GM18511 (cell line): Measurements from ENCODE around the gene NDUFS2.
"Not testable (repeated sequence)": the region's sequence is repeated elsewhere in the genome, so short reads cannot be mapped to it uniquely, and the experiment has no call there.

Experiments used
- ATAC-seq: cut with Tn5 transposase; IDR thresholded peaks from one replicate; pipeline ENCODE4 v1.9.1; 2021; ENCODE audit warnings: mild to moderate bottlenecking, moderate library complexity; ENCODE audit not compliant: unreplicated experiment

Gene NDUFS2

DNA sequence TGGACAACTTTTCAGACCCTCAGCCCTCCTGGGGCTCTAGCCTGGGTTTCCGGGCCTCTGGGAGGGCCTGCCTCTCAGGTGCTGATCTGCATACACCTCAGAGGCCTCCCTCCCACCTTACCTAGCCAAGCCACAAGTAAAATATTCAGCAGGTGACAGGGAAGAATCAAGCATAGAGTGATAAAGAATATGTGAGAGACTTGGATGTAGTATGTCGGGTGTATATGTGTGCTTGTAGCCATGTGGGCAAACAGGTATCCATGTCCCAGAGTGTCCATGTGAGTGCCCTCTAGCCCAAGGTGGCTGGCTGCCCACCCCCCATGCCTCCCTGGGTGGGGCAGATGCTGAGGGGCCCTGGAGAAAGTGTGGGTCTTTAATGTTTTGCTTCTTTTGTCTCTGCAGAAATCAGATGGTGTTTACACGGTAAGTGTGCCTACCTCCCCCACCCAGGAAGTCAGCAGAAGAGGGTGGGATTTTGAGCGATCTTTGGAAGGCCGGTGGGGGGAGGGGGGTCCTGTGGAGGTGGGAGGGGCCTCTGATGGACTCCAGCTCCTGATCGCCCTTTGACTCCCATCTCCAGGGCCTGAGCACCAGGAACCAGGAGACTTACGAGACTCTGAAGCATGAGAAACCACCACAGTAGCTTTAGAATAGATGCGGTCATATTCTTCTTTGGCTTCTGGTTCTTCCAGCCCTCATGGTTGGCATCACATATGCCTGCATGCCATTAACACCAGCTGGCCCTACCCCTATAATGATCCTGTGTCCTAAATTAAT, 16.3 kb downstream of the NDUFS2 start:
- ATAC-seq, result no peak

DNA sequence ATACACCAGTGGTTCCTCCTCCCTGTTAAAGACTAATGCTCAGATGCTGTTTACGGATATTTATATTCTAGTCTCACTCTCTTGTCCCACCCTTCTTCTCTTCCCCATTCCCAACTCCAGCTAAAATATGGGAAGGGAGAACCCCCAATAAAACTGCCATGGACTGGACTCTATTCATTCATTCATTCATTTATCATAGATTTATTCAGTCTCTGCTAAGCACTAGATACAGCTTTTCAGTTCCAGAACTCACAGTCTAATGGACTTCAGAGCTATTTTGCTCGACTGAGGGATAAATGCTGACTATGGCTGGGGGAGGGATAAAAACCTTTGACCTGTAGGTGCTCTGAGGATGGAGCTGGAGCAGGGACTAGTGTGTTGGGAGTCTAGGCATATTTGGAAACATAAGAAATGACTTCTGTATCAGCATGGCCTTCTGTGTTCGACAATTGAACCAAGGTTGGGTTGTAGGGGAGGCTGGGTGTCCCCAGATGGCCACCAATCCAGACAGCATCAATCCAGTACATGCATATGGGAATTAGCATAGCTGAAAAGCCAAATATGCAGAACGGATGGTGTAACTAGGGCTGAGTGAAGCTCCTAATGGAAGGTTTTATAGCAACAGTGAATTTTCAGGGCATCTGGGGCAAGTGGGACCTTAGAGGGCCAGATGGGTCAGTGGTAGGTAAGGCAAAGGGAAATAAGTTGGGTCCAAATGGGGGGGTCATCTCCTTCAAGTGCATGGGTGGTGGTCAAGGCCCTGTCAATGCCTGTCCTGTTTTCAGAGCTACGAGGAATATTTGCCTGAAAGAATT, 17.1 kb downstream of the NDUFS2 start:
- no peak for ATAC-seq

DNA sequence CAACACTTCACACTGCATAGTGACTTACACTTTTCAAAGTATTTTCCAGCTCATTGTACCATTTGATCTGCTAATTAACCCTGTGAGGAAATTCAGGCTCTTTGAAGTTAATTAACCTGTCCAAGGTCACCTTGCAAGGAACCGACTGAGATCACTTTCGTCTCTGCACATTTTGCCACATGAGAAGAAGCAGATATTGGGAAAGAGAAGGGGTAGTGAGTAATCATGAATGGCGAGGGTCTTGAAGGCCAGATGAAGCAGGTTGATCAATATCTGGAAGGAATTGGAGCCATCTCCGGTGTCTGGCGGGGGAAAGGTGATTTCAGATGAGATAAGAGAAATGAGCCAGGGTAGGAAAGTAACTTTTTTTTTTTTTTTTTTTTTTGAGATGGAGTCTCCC, 17.8 kb downstream of the NDUFS2 start:
- ATAC-seq, result no peak

DNA sequence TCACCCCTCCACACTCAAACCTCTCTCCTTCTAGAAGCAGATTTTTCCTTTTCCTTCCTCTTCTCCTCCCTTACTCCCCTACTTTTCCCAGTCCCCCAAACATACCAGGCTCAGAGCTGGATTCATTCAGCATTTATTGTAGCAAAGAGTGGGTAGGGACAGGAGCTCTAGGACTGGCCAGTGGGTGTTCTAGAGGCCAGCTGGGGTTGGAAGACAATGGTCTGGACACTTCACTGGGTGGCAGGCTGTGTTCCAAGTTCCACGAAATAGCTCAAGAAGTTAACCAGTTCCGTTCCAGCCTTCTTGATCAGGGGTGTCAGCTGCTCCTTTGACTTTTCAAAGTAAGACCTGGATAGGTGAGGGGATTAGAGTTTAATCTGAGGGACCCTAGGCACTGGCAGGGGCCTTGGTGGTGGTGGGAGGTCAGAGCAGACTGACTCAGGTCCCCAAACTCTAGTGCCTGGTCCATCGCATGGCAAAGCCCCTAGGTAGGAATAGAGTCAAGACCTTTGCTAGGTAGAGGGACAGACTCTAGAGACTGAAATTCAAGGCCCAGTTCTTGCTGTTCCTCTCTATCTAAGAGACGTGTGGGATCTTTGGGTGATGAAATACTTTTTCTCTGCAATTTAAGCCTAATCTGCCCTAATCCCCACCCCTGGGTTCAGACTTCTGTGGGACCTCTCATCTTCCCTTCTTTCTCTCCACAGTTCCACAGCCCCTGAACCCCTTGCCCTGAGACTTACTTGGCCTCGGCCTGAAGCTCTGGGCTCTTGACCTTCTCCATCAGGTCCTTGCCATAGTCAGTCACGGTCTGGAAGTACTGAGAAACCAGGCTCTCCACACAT, 20.2 kb downstream of the NDUFS2 start:
- ATAC-seq, result no peak

DNA sequence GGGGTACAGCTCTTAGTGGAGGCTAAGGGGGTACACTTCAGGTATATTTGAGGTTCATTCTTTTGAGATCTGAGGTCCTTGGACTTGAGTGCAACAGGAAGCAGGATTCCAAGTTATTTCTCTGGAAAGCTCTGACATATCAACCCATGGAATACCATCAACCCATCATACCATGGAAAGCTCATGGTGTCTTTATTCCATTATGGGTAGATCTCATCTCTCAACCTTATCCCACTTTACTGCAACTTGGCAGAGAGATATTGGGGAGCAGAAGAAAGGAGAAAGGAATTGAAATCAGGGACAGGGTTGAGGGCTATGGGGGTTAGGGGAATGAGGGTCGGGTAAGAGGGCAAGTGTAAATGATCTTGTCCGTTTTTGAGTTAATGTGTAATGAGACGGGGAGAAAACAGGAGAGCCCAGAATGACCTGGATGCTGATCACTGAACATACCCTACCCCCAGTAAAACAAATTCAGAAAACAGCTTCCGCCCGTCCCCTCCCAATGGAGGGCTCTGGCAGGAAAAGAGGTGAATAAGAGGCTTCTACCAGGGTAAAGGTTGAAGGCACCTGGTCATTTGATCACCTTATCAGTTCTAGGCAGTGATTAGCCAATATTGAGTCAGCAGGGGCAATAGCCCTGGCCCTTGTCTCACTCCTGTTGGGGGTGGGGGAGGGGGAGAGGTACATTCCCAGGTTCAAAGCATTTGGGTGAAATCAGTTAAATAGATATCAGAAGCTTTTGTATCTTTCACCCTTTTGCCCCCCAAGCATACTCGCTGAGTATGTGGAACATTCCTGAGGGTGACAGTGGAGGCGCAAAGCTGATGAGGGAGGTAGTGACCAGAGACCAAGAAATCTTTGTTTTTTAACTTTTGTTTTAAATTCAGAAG, 21.9 kb downstream of the NDUFS2 start:
- ATAC-seq, result no peak

DNA sequence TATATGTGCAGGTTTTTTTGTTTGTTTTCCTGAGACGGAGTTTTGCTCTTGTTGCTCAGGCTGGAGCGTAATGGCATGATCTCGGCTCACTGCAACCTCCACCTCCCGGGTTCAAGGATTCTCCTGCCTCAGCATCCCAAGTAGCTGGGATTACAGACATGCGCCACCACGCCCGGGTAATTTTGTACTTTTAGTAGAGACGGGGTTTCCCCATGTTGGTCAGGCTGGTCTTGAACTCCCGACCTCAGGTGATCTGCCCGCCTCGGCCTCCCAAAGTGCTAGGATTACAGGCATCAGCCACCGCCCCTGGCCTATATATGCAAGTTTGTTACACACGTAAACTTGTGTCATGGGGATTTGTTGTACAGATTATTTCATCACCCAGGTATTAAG, 22.5 kb downstream of the NDUFS2 start:
- not testable (repeated sequence) for ATAC-seq

DNA sequence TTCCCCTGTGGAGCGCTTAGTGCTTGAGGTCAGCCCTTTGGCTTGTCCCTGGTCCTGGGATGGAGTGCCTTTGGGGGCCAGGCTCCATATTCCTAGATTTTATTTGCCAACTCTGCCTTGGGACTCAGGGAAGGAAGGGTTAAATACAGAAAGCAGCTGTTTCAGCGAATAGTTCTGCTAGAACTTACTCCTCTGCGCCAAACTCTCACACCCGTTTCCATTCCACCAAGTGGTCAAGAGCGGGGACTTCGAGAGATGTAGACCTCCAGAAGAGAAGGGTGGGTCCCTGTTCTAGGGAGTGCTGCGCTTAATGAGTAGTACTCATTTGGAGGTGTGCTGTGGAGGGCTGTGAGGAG, 23.0 kb downstream of the NDUFS2 start:
- no peak for ATAC-seq

DNA sequence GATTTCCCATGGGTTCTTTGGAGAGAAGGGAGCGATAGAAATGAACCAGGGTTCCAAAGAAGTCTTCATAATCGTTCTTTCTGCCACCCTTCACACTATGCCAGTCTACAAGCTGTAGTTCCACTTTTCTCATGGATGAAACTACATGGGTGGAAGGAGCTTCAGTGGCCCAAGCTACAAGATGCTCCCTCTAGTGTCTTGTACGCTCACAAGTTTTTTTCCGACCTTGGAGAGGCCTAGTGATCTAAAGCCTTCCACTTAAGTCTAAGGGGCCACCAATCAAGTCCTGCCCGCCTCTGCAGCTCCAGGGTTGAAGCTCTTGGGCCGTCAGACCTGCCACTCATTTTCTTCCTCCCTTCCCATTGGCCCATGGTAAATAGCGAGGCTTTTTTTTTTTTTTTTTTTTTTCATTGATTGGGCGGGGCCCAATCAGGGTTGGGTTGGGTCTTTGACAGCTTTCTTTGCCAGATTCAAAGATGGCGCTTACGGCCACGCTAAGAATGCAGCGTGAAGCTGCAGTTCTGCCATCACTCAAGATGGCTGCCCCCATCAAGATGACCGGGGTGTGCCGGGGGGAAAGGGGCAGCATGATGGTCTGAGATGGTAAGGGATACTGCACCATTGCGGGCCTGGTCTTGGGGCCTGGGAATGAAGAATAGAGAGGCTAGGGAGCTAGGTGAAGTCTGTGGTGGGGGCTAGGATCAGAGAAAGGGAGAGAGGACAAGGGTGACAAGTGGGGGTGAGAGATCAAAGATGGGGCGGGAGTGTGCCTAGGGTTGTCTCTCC, 23.6 kb downstream of the NDUFS2 start, which contains the start of gene TOMM40L:
Gene TOMM40L, plus strand, starts transcription at position 527 of the 786 bp plus-strand sequence. CDS start 430 bp downstream, outside the sequence.
- ATAC-seq, result peak; percentile 98

DNA sequence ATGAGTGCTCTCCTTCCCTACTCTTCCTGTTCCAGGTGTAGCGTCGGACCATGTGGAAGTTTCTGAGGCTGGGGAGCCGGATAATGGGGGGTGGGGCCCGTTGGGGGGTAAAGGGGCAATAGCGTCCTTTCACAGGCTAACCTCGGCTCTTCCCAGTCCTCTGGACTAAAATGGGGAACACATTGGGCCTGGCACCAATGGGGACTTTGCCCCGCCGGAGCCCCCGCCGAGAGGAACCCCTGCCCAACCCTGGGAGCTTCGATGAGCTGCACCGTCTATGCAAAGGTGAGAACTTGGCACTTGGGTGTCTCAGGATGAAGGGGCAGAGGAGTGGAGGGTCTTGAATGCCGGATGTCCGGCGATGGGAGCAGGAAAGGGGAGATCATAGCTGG, 24.1 kb downstream of the NDUFS2 start:
- ATAC-seq, result no peak

DNA sequence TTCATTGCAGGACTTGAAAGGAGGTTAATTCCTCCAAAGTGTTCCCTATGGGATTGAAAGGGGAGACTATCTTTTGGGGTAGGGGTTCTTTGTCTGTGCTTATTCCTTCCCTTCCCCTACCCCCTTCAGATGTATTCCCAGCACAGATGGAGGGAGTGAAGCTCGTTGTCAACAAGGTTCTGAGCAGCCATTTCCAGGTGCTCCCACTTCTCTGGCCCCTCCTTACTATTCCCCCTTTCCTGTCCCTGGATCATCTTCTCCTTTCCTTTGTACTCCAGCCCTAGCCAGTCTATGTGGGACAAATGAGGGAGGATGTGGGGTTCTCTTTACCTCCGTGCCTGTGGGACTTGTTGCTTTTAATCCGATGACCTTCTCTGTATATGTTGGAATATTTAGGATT, 24.6 kb downstream of the NDUFS2 start:
- ATAC-seq, result no peak

DNA sequence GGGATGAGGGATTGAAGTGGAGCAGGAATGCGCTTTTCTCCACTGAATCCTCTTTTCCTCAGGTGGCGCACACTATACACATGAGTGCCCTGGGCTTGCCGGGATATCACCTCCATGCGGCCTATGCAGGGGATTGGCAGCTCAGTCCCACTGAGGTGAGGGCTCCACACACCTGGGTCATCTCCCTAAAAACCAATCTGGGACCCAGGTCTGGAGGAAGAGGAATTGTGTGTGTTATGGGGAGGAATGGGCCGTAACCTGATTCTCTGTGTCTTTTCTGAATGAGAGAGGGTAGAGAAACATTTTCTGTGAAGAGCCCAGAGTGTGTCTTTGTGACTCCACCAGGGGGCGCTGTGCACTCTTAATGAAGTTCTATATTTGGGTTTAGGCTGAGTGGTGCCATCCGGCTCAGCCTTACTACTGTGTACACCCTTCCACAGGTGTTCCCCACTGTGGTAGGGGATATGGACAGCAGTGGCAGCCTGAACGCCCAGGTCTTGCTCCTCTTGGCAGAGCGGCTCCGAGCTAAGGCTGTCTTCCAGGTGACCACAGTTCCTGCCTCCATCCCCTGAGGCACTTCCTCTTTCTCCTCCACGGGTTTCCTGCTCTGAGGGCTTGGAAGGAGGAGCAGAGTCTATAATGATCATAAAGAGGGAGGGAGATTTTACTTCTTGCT, 25.2 kb downstream of the NDUFS2 start:
- ATAC-seq, result peak; percentile 41

DNA sequence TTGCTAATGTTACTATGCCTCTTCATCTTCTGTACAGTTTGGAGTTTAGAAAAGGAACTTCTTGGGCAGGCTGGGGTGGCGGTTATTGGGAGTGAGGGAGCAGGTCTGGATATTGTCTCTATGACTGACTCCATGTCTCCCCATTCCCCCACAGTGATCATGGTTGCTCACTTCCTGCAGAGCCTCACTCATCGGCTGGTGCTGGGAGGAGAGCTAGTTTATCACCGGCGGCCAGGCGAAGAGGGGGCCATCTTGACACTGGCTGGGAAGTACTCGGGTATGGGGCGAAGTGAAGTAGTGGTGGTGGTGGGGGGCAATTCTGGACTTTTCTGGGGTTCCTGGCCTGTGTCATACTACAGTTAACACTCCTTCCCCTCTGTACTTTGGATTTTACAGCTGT, 25.9 kb downstream of the NDUFS2 start:
- ATAC-seq, result no peak

DNA sequence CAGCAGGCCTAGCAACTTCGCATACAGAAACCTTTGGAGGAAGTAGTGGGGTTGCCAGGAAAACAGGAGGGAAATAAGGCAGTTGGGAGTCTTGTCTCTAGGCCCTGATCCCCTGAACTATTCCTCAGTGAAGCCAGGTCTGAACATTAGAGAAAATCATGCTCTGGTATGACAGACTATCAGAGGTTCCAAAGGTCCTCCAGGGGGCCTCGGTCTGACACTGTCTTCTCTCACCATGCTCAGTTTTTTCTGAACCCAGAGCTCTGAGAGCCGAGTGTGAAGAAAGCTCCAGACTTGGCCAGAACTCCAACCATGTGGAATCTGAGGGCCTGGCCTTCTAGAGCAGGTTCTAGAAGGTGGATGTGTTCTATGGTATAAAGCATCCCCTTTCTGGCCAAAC, 27.7 kb downstream of the NDUFS2 start:
- no peak for ATAC-seq

DNA sequence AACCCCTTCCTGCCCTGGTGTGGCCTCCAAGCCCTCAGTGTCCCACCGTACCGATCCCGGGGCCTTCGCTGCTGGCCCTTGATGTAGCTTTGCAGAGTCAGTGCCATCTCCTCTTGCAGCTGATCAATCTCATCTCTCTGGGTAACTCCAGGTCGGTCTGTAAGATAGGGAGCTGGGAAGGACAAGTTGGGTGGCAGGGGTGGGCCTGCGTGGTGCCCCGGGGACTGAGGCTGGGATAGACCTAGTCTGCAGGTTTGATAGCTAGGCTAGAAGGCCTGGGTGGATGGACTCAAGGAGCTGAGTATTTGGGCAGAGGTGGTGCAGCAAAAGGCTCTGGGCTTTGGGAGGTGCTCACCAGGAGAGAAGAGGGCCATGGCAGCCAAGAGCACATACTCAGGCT, 28.6 kb downstream of the NDUFS2 start:
- no peak for ATAC-seq

DNA sequence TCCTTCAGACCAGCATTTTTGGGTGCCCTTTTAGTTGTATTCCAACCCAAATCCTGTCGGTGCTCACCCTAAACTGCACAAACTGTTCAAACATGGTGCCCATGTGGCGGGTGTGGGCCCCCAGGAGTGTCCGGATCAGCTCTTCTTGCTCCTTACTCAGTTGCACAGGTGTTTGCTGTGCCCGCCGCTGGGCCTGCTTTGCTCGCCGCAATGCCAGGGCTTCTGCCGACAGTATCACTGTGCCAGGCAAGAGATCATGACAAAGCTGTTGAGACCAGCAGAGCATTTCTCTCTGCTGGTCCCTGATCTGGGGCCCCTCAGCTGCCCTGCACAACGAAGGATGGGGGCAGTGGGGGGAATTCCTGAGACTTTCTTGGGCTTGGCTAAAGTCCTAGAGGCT, 30.9 kb downstream of the NDUFS2 start:
- no peak for ATAC-seq

DNA sequence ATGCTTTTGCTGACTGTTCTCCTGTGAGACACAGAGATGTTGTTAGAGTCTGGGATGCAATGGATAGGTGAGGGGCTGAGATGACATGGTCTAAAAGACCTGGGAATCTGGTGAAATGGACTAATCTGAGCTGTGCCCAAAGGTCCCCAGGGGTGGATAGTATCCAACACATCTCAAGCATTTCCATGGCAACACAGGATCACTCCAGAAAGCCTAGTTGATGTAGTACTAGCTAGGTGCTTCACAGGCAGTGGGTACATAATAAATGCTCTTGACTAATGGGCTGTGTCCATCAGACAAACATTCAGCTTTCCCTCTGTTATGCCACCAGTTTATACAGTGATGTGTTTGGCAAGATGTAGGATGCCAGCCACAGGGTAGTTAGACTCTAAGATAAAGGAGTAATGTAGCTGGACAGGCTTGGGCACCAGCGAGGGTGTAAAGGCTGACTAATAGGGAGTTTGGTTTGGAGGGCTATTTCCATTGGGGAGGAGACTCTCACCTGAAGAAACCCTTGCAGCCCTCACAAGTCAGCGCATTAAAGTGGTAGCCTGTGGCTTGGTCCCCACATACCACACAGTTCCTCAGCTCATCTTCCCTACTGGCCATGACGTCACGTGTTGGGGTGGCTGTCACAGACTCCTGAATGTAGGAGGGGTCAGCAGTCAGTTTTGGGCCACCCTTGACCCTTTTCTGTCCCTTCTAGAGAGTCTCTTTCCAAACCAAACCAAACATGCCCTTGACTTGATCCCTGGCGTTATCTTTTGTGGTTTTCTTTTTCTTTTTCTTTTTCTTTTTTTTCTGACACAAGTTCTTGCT, 34.0 kb downstream of the NDUFS2 start:
- ATAC-seq, result no peak

DNA sequence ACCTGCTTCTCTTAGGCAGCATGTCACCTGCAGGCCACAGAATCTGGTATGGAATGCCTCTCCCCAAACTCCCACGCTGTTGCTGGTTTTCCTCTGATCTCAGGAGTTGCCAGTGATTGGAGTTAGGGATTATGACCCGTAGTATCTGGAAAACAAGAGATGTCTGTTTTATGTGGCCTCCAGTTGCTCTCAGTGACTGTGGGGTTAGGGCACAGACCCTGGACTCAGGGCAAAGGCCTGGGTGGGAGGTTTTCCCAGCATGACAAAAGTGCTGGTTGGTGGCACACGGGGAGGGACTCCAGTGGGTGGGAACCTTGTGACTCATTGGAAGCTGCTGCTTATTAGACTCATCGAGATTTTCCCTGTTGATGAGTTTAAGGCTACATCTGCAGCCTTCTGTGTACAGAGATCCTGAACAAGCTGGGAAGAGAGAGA, 35.9 kb downstream of the NDUFS2 start, which contains the start of gene NR1I3:
Gene NR1I3, minus strand, starts transcription at position 165 of the 435 bp plus-strand sequence. CDS start 1,638 bp downstream, outside the sequence.
- ATAC-seq, result no peak

DNA sequence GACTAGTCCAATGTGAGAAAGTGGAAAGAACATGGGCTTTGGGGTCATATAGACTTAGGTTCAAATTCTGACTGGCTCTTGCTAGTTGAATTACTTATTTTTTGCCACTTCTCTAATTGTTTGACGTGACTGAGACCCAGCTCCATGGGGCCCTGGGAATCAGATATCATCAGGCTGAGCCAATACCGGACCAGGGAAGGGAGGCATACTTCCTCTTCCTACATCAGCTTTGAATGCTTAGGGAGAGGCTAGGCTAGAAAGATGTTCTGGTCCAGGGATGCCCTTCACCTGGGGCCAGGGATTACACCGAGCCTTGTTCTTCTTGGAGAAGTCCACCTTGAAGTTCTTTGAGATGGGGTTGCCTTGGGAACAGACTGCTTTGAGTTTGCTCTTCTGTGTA, 39.5 kb downstream of the NDUFS2 start:
- ATAC-seq, result no peak
